Measurements from ENCODE around the gene FCN3. TPM values are rescaled to one million over a fixed set of nuclear protein-coding genes. Genes with fewer than 3 reads are reported as not detected.

FCN3 gene
- total RNA-seq, 4 donors from 2014 or later = 3.0 to 4.7 (median 4.3) TPM

DNA sequence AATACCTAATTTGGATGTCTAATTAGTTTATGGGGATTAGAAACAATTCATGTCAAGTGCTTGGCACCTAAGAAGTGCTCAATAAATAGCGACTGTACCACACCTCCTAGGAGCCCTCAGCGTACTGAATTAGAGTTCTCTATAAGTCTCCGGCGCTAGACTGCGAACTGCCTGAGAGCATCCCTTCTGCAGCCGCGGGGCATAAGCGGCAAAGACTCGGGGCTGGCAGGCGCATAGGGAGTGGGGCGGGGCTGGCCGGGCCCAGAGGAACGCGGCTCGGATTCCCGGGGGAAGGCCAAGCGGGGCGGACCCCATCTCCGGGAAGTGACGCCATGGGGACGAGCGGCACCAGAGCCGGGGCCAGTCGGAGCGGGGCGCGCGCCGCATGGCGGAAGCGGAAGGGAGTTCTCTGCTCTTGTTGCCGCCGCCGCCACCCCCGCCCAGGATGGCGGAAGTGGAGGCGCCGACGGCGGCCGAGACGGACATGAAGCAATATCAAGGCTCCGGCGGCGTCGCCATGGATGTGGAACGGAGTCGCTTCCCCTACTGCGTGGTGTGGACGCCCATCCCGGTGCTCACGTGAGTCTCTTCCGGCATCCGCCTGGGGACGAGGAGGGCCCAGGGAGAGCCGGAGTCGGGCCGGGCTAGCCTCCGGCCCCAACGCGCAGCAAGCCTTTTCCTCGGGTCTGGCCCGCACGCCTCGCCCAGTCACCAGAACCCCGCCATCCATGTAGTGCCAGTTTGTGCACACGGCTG is 52.6 kb downstream of the FCN3 start, which contains the start of gene TMEM222:
TSS of gene TMEM222 (plus strand) at position 351 of the 756 bp plus-strand sequence. CDS start at position 386, 35 bp downstream.
- DNase-seq = peak; percentile 82
- Histone ChIP-seq H3K36me3 (peaks cover 4 to 31% (median 7%) of the 10 kb centered on the region in 3 donors), H3K9me3 (no peaks in the 10 kb centered on the region), H3K4me1 (peaks cover 19 to 63% (median 32%) of the 10 kb centered on the region in 3 donors), H3K27me3 (peaks cover 0 to 5% (median 0%) of the 10 kb centered on the region in 4 donors), H3K4me3 (peak within 1 kb of the TSS; percentile 89 to 96 (median 94)), H3K27ac (peak within 1 kb of the TSS; percentile 91 to 96 (median 95))
- 0% methylated on average over 6 to 7 of the region's 67 CpGs for WGBS, 2 donors
- intact Hi-C loops (cut with DNase I) = no loop called here
- TF ChIP-seq, protein P1, sequence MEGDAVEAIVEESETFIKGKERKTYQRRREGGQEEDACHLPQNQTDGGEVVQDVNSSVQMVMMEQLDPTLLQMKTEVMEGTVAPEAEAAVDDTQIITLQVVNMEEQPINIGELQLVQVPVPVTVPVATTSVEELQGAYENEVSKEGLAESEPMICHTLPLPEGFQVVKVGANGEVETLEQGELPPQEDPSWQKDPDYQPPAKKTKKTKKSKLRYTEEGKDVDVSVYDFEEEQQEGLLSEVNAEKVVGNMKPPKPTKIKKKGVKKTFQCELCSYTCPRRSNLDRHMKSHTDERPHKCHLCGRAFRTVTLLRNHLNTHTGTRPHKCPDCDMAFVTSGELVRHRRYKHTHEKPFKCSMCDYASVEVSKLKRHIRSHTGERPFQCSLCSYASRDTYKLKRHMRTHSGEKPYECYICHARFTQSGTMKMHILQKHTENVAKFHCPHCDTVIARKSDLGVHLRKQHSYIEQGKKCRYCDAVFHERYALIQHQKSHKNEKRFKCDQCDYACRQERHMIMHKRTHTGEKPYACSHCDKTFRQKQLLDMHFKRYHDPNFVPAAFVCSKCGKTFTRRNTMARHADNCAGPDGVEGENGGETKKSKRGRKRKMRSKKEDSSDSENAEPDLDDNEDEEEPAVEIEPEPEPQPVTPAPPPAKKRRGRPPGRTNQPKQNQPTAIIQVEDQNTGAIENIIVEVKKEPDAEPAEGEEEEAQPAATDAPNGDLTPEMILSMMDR (IDR thresholded peaks at IDR 0.05) = peak in 5 of 6 experiments; percentile 16 to 63 (median 40)
- peak in 2 of 4 donors; percentile 49 to 62 for TF ChIP-seq POLR2A (IDR thresholded peaks at IDR 0.05)

Small RNA genes lying within 50 kb of the gene (small RNA-seq; reads per million reads assigned to genes)
- gene RNU6-48P = 0 reads per million in 4 donors

Other genes starting within 250 kb of the FCN3 start
- 10 to 100 TPM; 11.4 to 18.8 (median 16.6) TPM for gene SLC9A1, start 219.7 kb downstream of the FCN3 start, total RNA-seq
- 10 to 100 TPM; 14.9 to 31.5 (median 26.8) TPM for gene WDTC1, start 140.2 kb downstream of the FCN3 start, total RNA-seq
- 10 to 100 TPM; 20.0 to 33.0 (median 27.1) TPM for gene TMEM222, start 52.7 kb downstream of the FCN3 start, total RNA-seq
- gene SYTL1, start 32.8 kb downstream of the FCN3 start, total RNA-seq = 100 to 1,000 TPM in 3 of 4 donors, 10 to 100 TPM in 1; 74.7 to 182 (median 125) TPM
- 100 to 1,000 TPM in 1 of 4 donors, 10 to 100 TPM in 3; 72.3 to 121 (median 76.9) TPM for gene MAP3K6, start 7.9 kb downstream of the FCN3 start, total RNA-seq
- 10 to 100 TPM in 1 of 4 donors, 1 to 10 TPM in 3; 4.8 to 15.4 (median 6.5) TPM for gene CD164L2, start 8.5 kb upstream of the FCN3 start, total RNA-seq
- under 1 TPM in 1 of 4 donors, not detected in 3; 0.38 TPM for gene GPR3, start 17.8 kb upstream of the FCN3 start, total RNA-seq
- 10 to 100 TPM; 53.7 to 92.8 (median 79.8) TPM for gene WASF2, start 115.3 kb upstream of the FCN3 start, total RNA-seq
- 100 to 1,000 TPM in 1 of 4 donors, 10 to 100 TPM in 3; 22.2 to 112 (median 30.6) TPM for gene AHDC1, start 229.3 kb upstream of the FCN3 start, total RNA-seq